IMR-90 (cell line): ENCODE measurements around the gene ZNF346. TPM values are rescaled to one million over a fixed set of nuclear protein-coding genes. Genes with fewer than 3 reads are reported as not detected.

Source experiments
- ATAC-seq: fragments of 200-7000 bp; cut with Tn5 transposase; 2 replicates; pipeline ENCODE4 v1.9.1; 2020; ENCODE audit warnings: low read depth, mild to moderate bottlenecking, moderate library complexity
- BruUV-seq: library from RNA; stranded (reverse); fragments of 400-500 nt; replicated peaks from 2 replicates; lab custom pipeline; 2021; lab: Mats Ljungman, UMichigan
- CTCF ChIA-PET: fragments of 300-600 bp; formaldehyde crosslinking; extraction: SDS; loops from one replicate; lab custom pipeline; 2021; ENCODE audit warnings: antibody characterized with exemption; lab: Yijun Ruan, JAX
- POLR2A ChIA-PET: fragments of 300-600 bp; sonication (Branson Sonifier 250); formaldehyde crosslinking; loops from one replicate; lab custom pipeline; 2022; ENCODE audit warnings: antibody characterized with exemption; ENCODE audit not compliant: unreplicated experiment; lab: Charles Lee
- DNase-seq: peaks from one replicate; pipeline ENCODE4 v3.0.0; 2013
- H2AFZ ChIP-seq: replicated peaks from 2 replicates; pipeline ENCODE3; 2013; ENCODE audit warnings: low read length, mild to moderate bottlenecking; ENCODE audit not compliant: poor library complexity
- H2AK5ac ChIP-seq: 2 replicates; pipeline ENCODE4 v1.6.1; 2013; ENCODE audit warnings: low read depth, low read length, inconsistent platforms
- H2AK9ac ChIP-seq: replicated peaks from 2 replicates; pipeline ENCODE3; 2013; ENCODE audit warnings: mild to moderate bottlenecking, low read depth, low read length, moderate library complexity; ENCODE audit not compliant: poor library complexity
- H2BK120ac ChIP-seq: 2 replicates; pipeline ENCODE4 v1.6.1; 2013; ENCODE audit warnings: low read depth, low read length, inconsistent platforms
- H2BK15ac ChIP-seq: 3 replicates; pipeline ENCODE4 v1.6.1; 2013; ENCODE audit warnings: low read depth, low read length, inconsistent platforms
- H2BK20ac ChIP-seq: 2 replicates; pipeline ENCODE4 v1.6.1; 2013; ENCODE audit warnings: low read depth, mild to moderate bottlenecking, inconsistent platforms, low read length, moderate library complexity
- H2BK5ac ChIP-seq: 2 replicates; pipeline ENCODE4 v1.6.1; 2013; ENCODE audit warnings: mild to moderate bottlenecking, low read depth, low read length, inconsistent platforms; ENCODE audit not compliant: poor library complexity, severe bottlenecking
- H3K14ac ChIP-seq: replicated peaks from 2 replicates; pipeline ENCODE4 v1.6.1; 2013; ENCODE audit warnings: low read depth, low read length, inconsistent platforms
- H3K18ac ChIP-seq: 2 replicates; pipeline ENCODE4 v1.6.1; 2013; ENCODE audit warnings: low read depth, low read length, control low read depth
- H3K23ac ChIP-seq: 2 replicates; pipeline ENCODE4 v1.6.1; 2013; ENCODE audit warnings: low read depth, low read length, inconsistent platforms
- H3K27ac ChIP-seq: 2 replicates; pipeline ENCODE4 v1.5.1; 2013; ENCODE audit warnings: mild to moderate bottlenecking, control low read depth, low read length; ENCODE audit not compliant: insufficient read depth
- H3K27me3 ChIP-seq: 2 replicates; pipeline ENCODE4 v1.6.1; 2013; ENCODE audit warnings: low read length; ENCODE audit not compliant: control insufficient read depth, insufficient read depth
- H3K36me3 ChIP-seq: 2 replicates; pipeline ENCODE4 v1.6.1; 2013; ENCODE audit warnings: low read length, mixed read lengths; ENCODE audit not compliant: control insufficient read depth, insufficient read depth
- H3K4ac ChIP-seq: 2 replicates; pipeline ENCODE4 v1.6.1; 2013; ENCODE audit warnings: low read depth, low read length, inconsistent platforms
- H3K4me1 ChIP-seq: 2 replicates; pipeline ENCODE4 v1.6.1; 2013; ENCODE audit warnings: low read length, mixed read lengths; ENCODE audit not compliant: control insufficient read depth, insufficient read depth
- H3K4me2 ChIP-seq: 2 replicates; pipeline ENCODE4 v1.6.1; 2013; ENCODE audit warnings: low read depth, mild to moderate bottlenecking, control low read depth, low read length, moderate library complexity
- H3K4me3 ChIP-seq: 2 replicates; pipeline ENCODE4 v1.5.1; 2013; ENCODE audit warnings: low read depth, mild to moderate bottlenecking, control low read depth, low read length, moderate library complexity; ENCODE audit not compliant: insufficient read depth
- H3K56ac ChIP-seq: 2 replicates; pipeline ENCODE4 v1.6.1; 2013; ENCODE audit warnings: low read length, inconsistent platforms; ENCODE audit not compliant: insufficient read depth; ENCODE audit errors: extremely low read depth
- H3K79me1 ChIP-seq, 2 experiments: 2 replicates each; pipeline ENCODE4 v1.6.1; 2013; ENCODE audit warnings: low read length in 2 of 2, inconsistent platforms in 1 of 2, low read depth in 1 of 2
- H3K9ac ChIP-seq: 2 replicates; pipeline ENCODE4 v1.6.1; 2013; ENCODE audit warnings: low read depth, low read length, control low read depth
- H3K9me1 ChIP-seq: 2 replicates; pipeline ENCODE4 v1.6.1; 2013; ENCODE audit warnings: low read length, inconsistent platforms; ENCODE audit not compliant: insufficient read depth
- H3K9me3 ChIP-seq: 2 replicates; pipeline ENCODE4 v1.6.1; 2013; ENCODE audit warnings: low read length; ENCODE audit not compliant: control insufficient read depth, insufficient read depth
- H4K20me1 ChIP-seq: 2 replicates; pipeline ENCODE4 v1.6.1; 2013; ENCODE audit warnings: low read length, inconsistent platforms; ENCODE audit not compliant: insufficient read depth
- H4K5ac ChIP-seq: 2 replicates; pipeline ENCODE4 v1.6.1; 2013; ENCODE audit warnings: mild to moderate bottlenecking, low read depth, low read length, control low read depth
- H4K8ac ChIP-seq, 2 experiments: 2 replicates each; pipeline ENCODE4 v1.6.1; 2013; ENCODE audit warnings: low read depth in 2 of 2, low read length in 2 of 2, control low read depth in 1 of 2, inconsistent platforms in 1 of 2
- H4K91ac ChIP-seq: 2 replicates; pipeline ENCODE4 v1.6.1; 2013; ENCODE audit warnings: low read depth, low read length, inconsistent platforms; ENCODE audit not compliant: insufficient read depth
- BHLHE40 ChIP-seq: fragments of 150-350 bp; IDR thresholded peaks from 2 replicates; pipeline ENCODE4 v1.6.1; 2016; ENCODE audit warnings: mild to moderate bottlenecking, low read depth, low read length
- CEBPB ChIP-seq: IDR thresholded peaks from 2 replicates; pipeline ENCODE4 v1.6.1; 2012; ENCODE audit warnings: low read depth, low read length, improper control_type of control experiment
- CHD1 ChIP-seq: IDR thresholded peaks from 2 replicates; pipeline ENCODE4 v1.6.1; 2012; ENCODE audit warnings: low read depth, low read length, improper control_type of control experiment
- ELK1 ChIP-seq: fragments of 150-350 bp; IDR thresholded peaks from 2 replicates; pipeline ENCODE4 v1.6.1; 2016; ENCODE audit warnings: low read depth, mild to moderate bottlenecking, low read length, moderate library complexity, borderline replicate concordance
- FOS ChIP-seq: fragments of 150-350 bp; IDR thresholded peaks from 2 replicates; pipeline ENCODE4 v1.6.1; 2016; ENCODE audit warnings: low read depth, low read length
- MAFK ChIP-seq: IDR thresholded peaks from 2 replicates; pipeline ENCODE4 v1.6.1; 2012; ENCODE audit warnings: low read depth, low read length, improper control_type of control experiment
- MAZ ChIP-seq: IDR thresholded peaks from 2 replicates; pipeline ENCODE4 v1.6.1; 2012; ENCODE audit warnings: low read depth, mild to moderate bottlenecking, low read length, improper control_type of control experiment, moderate library complexity, borderline replicate concordance
- NFE2L2 ChIP-seq: fragments of 150-350 bp; IDR thresholded peaks from 2 replicates; pipeline ENCODE4 v1.6.1; 2016; ENCODE audit warnings: low read depth, mild to moderate bottlenecking, low read length
- POLR2A ChIP-seq: IDR thresholded peaks from 2 replicates; pipeline ENCODE4 v1.6.1; 2012; ENCODE audit warnings: mild to moderate bottlenecking, low read depth, low read length
- RAD21 ChIP-seq: IDR thresholded peaks from 2 replicates; pipeline ENCODE4 v1.6.1; 2012; ENCODE audit warnings: low read length, improper control_type of control experiment
- RCOR1 ChIP-seq: IDR thresholded peaks from 2 replicates; pipeline ENCODE4 v1.6.1; 2012; ENCODE audit warnings: mild to moderate bottlenecking, low read length, improper control_type of control experiment; ENCODE audit not compliant: insufficient replicate concordance
- RFX5 ChIP-seq: IDR thresholded peaks from 2 replicates; pipeline ENCODE4 v1.8.0; 2012; ENCODE audit warnings: low read depth, mild to moderate bottlenecking, low read length, moderate library complexity
- SMC3 ChIP-seq: fragments of 150-350 bp; IDR thresholded peaks from 2 replicates; pipeline ENCODE4 v1.6.1; 2016; ENCODE audit warnings: low read depth, mild to moderate bottlenecking, antibody characterized with exemption, low read length, moderate library complexity
- USF2 ChIP-seq: fragments of 150-350 bp; IDR thresholded peaks from 2 replicates; pipeline ENCODE4 v1.6.1; 2017; ENCODE audit warnings: mild to moderate bottlenecking, antibody characterized with exemption, low read length, low read depth
- WGBS, 2 experiments: methylation state at CpG; one replicate each; pipeline versions ENCODE4 v1.1.5 to v1.1.7; 2013; ENCODE audit warnings: missing lambda C conversion rate in 2 of 2; ENCODE audit not compliant: insufficient read length in 1 of 2; ENCODE audit errors: extremely low coverage in 2 of 2; 5-methylcytosine and 5-hydroxymethylcytosine counted together
- dilution Hi-C: fragments of 300-500 bp; cut with HindIII; formaldehyde crosslinking; loops from one replicate; pipeline ENCODE4 v1.14.3; 2018; ENCODE audit warnings: low sequenced_read_pairs; ENCODE audit not compliant: unreplicated experiment
- in situ Hi-C: fragments of 300-500 bp; cut with MboI; formaldehyde crosslinking; loops from 3 replicates; pipeline ENCODE4 v1.14.3; 2019; ENCODE audit warnings: low sequenced_read_pairs, inconsistent platforms, mixed read lengths
- intact Hi-C: fragments of 100-400 bp; cut with micrococcal nuclease; formaldehyde crosslinking; loops from 2 replicates; pipeline ENCODE4 v1.10.0; 2022
- polyA plus RNA-seq, 3 experiments: library from polyadenylated mRNA; depleted of rRNA; stranded (reverse); fragments of >200 nt; gene quantifications; 2 replicates each; pipeline ENCODE4 v1.2.3, GENCODE V29; 2012; ENCODE audit warnings: low replicate concordance in 1 of 3
- total RNA-seq: library from RNA; depleted of rRNA; stranded (reverse); fragments of >200 nt; gene quantifications from 2 replicates; pipeline ENCODE4 v1.2.3, GENCODE V29; 2012

Gene ZNF346
- total and polyA plus RNA-seq, 2 of the 4 experiments (the other 2 are of a cell fraction): 15.1 to 17.0 TPM

DNA sequence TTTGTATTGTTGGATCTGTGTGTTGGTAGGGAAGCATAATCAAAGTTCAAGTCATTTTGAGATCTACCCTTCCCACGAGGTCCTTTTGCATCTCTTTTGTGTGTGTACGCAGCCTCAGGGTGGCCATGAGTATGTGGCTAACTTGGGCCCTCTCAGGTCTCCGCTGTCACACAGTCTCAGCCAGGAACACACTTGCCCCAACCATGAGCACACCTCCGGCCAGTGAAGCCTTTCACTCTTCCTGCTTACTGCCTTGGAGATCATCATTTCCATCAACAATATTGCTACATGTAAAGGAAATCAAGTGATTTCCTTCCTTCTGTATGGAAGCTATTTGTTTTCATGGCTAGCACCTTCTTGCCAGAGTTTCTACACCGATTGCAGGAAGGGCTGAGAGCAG, 13.9 kb downstream of the ZNF346 start:
- intact Hi-C loops: no loop called here
- ChIA-PET CTCF (no interaction called here), POLR2A (no interaction called here)
- Histone ChIP-seq H3K14ac (no peak overlapping the region), H3K4me3 (no peak overlapping the region), H2BK120ac (no peak overlapping the region), H3K4me2 (no peak overlapping the region), H2AK9ac (no peak overlapping the region), H2AK5ac (no peak overlapping the region), H3K4ac (no peak overlapping the region), H3K56ac (no peak overlapping the region), H2AFZ (no peak overlapping the region), H4K20me1 (peaks cover 10% of the 10 kb centered on the region; the same call in 1 of the 2 replicates), H3K4me1 (peaks cover 2% of the 10 kb centered on the region), H3K27ac (no peak overlapping the region), H2BK15ac (no peak overlapping the region), H3K9me1 (peaks cover 5% of the 10 kb centered on the region), H3K36me3 (peaks cover 6% of the 10 kb centered on the region), H4K5ac (no peak overlapping the region), H2BK5ac (no peak overlapping the region), H3K27me3 (no peaks in the 10 kb centered on the region), H3K79me1 (peaks cover 17 to 67% of the 10 kb centered on the region in 2 experiments), H3K18ac (no peak overlapping the region), H3K23ac (no peak overlapping the region), H4K91ac (no peak overlapping the region), H4K8ac (no peak overlapping the region), H3K9ac (no peak overlapping the region), H2BK20ac (no peak overlapping the region), H3K9me3 (no peaks in the 10 kb centered on the region)
- ATAC-seq: no peak
- in situ Hi-C loops: no loop called here
- no TSS peak for BruUV-seq
- WGBS, 2 experiments: no CpG with 5 or more reads among the region's 5 CpGs
- dilution Hi-C loops: no loop called here
- no peak for DNase-seq
- no peak for TF ChIP-seq RFX5
- TF ChIP-seq BHLHE40: no peak
- TF ChIP-seq NFE2L2: no peak
- TF ChIP-seq POLR2A: no peak
- TF ChIP-seq SMC3: no peak
- no peak for TF ChIP-seq ELK1
- no peak for TF ChIP-seq CEBPB
- no peak for TF ChIP-seq FOS
- TF ChIP-seq RAD21: no peak
- no peak for TF ChIP-seq CHD1
- no peak for TF ChIP-seq MAFK
- no peak for TF ChIP-seq RCOR1
- TF ChIP-seq MAZ: no peak
- no peak for TF ChIP-seq USF2
